HCT116 (cell line): ENCODE measurements around the gene ZDHHC4. TPM values are rescaled to one million over a fixed set of nuclear protein-coding genes. Genes with fewer than 3 reads are reported as not detected.
A peak's percentile ranks its signal among the peaks of the same experiment; 100 is the strongest.

Experiments
- ATAC-seq: fragments of 200-7000 bp; cut with Tn5 transposase; 2 replicates; pipeline ENCODE4 v1.9.1; 2020; ENCODE audit warnings: mild to moderate bottlenecking, moderate library complexity
- BruUV-seq: library from RNA; stranded (reverse); fragments of 400-500 nt; replicated peaks from 2 replicates; lab custom pipeline; 2021; lab: Mats Ljungman, UMichigan
- CTCF ChIA-PET: fragments of 300-600 bp; sonication (Branson Sonifier 250); formaldehyde crosslinking; loops from one replicate; lab custom pipeline; 2021; ENCODE audit warnings: antibody characterized with exemption; lab: Charles Lee
- POLR2A ChIA-PET: fragments of 300-600, 350-600 bp; sonication (Branson Sonifier 250); formaldehyde crosslinking; loops from one replicate; lab custom pipeline; 2021; ENCODE audit warnings: antibody characterized with exemption; lab: Charles Lee
- RAD21 ChIA-PET, 2 experiments: fragments of 300-600 bp; sonication (Branson Sonifier 250); formaldehyde crosslinking; loops; one replicate each; lab custom pipeline; 2023; ENCODE audit warnings: low total read pairs in 2 of 2; ENCODE audit not compliant: uncharacterized antibody in 2 of 2, unreplicated experiment in 2 of 2, low non-redundant PET in 1 of 2; lab: Charles Lee
- DNase-seq: peaks from one replicate; pipeline ENCODE4 v3.0.0-alpha.2; 2010; ENCODE audit warnings: low read depth, low spot score
- H2AFZ ChIP-seq: fragments of 200-600 bp; shearing (Covaris generic), sonication (generic); 2 replicates; pipeline ENCODE4 v1.6.1; 2017; ENCODE audit warnings: low read depth, mixed run types, mixed read lengths, antibody characterized with exemption, low read length; ENCODE audit not compliant: poor library complexity, severe bottlenecking
- H3K27ac ChIP-seq: 2 replicates; pipeline ENCODE4 v1.5.1; 2012; ENCODE audit warnings: low read depth, low read length
- H3K27me3 ChIP-seq: fragments of 200-600 bp; sonication (generic); 2 replicates; pipeline ENCODE4 v1.6.1; 2016; ENCODE audit warnings: mixed run types, low read length, mixed read lengths; ENCODE audit not compliant: insufficient read depth
- H3K36me3 ChIP-seq, 2 experiments: fragments of 200-500 bp in 1 of 2; fragments of 200-600 bp in 1 of 2; sonication (Bioruptor generic) in 1 of 2; sonication (generic) in 1 of 2; 2 replicates each; pipeline versions ENCODE4 v1.5.1 to v1.6.1; 2014 to 2016; ENCODE audit warnings: low read length in 2 of 2, inconsistent platforms in 1 of 2, mixed read lengths in 1 of 2, mixed run types in 1 of 2; ENCODE audit not compliant: insufficient read depth in 2 of 2, control insufficient read depth in 1 of 2
- H3K4me1 ChIP-seq, 2 experiments: fragments of 200-600 bp in 1 of 2; sonication (generic) in 1 of 2; 2 replicates each; pipeline versions ENCODE4 v1.5.1 to v1.6.1; 2012 to 2017; ENCODE audit warnings: low read length in 2 of 2, inconsistent platforms in 1 of 2, mild to moderate bottlenecking in 1 of 2, mixed read lengths in 1 of 2, mixed run types in 1 of 2, moderate library complexity in 1 of 2; ENCODE audit not compliant: insufficient read depth in 2 of 2, control insufficient read depth in 1 of 2
- H3K4me2 ChIP-seq: fragments of 200-600 bp; sonication (generic); 2 replicates; pipeline ENCODE4 v1.6.1; 2017; ENCODE audit warnings: mixed run types, low read length, mixed read lengths
- H3K4me3 ChIP-seq, 2 experiments: fragments of 200-600 bp in 1 of 2; sonication (generic) in 1 of 2; replicated peaks in 1 of 2; 2 replicates each; pipeline ENCODE4 v1.5.1; 2011 to 2016; ENCODE audit warnings: low read length in 2 of 2, control low read depth in 1 of 2, low read depth in 1 of 2, mild to moderate bottlenecking in 1 of 2, mixed read lengths in 1 of 2, mixed run types in 1 of 2
- H3K79me2 ChIP-seq: fragments of 200-600 bp; sonication (generic); 2 replicates; pipeline ENCODE4 v1.6.1; 2017; ENCODE audit warnings: mild to moderate bottlenecking, mixed run types, low read length, moderate library complexity, mixed read lengths; ENCODE audit not compliant: insufficient read depth
- H3K9ac ChIP-seq: fragments of 200-600 bp; sonication (generic); 2 replicates; pipeline ENCODE4 v1.6.1; 2016; ENCODE audit warnings: low read length, mixed read lengths
- H3K9me2 ChIP-seq: fragments of 200-600 bp; sonication (generic), shearing (Covaris generic); 2 replicates; pipeline ENCODE4 v1.6.1; 2017; ENCODE audit warnings: mixed run types, mild to moderate bottlenecking, moderate library complexity; ENCODE audit not compliant: insufficient read depth
- H3K9me3 ChIP-seq, 2 experiments: fragments of 200-500 bp in 1 of 2; fragments of 200-600 bp in 1 of 2; sonication (Bioruptor generic) in 1 of 2; sonication (generic) in 1 of 2; 2 replicates each; pipeline ENCODE4 v1.6.1; 2014 to 2017; ENCODE audit warnings: low read length in 2 of 2, mixed read lengths in 2 of 2, inconsistent platforms in 1 of 2, low read depth in 1 of 2, mild to moderate bottlenecking in 1 of 2, mixed run types in 1 of 2, moderate library complexity in 1 of 2; ENCODE audit not compliant: control insufficient read depth in 1 of 2, insufficient read depth in 1 of 2
- H4K20me1 ChIP-seq: fragments of 200-600 bp; sonication (generic), shearing (Covaris generic); 2 replicates; pipeline ENCODE4 v1.6.1; 2017; ENCODE audit warnings: mixed run types, mild to moderate bottlenecking, moderate library complexity; ENCODE audit not compliant: insufficient read depth
- CBX3 ChIP-seq: IDR thresholded peaks from 2 replicates; pipeline ENCODE4 v1.6.1; 2012; ENCODE audit warnings: low read depth
- CEBPB ChIP-seq: IDR thresholded peaks from 2 replicates; pipeline ENCODE4 v1.6.1; 2012; ENCODE audit warnings: low read depth
- EGR1 ChIP-seq: IDR thresholded peaks from 2 replicates; pipeline ENCODE4 v1.6.1; 2012; ENCODE audit warnings: low read depth
- EZH2 ChIP-seq: fragments of 200-600 bp; sonication (generic); IDR thresholded peaks from 2 replicates; pipeline ENCODE4 v1.6.1; 2017; ENCODE audit warnings: antibody characterized with exemption, mixed run types
- EZH2phosphoT487 ChIP-seq: fragments of 200-600 bp; IDR thresholded peaks from 2 replicates; pipeline ENCODE4 v1.6.1; 2018; ENCODE audit warnings: antibody characterized with exemption, borderline replicate concordance
- POLR2A ChIP-seq: IDR thresholded peaks from 2 replicates; pipeline ENCODE4 v1.7.0; 2011; ENCODE audit warnings: borderline replicate concordance; ENCODE audit not compliant: insufficient read depth, insufficient read length; ENCODE audit errors: extremely low read depth
- POLR2AphosphoS5 ChIP-seq: IDR thresholded peaks from 2 replicates; pipeline ENCODE4 v1.6.1; 2011; ENCODE audit warnings: mild to moderate bottlenecking, low read depth, low read length, moderate library complexity
- SIN3A ChIP-seq: IDR thresholded peaks from 2 replicates; pipeline ENCODE4 v1.6.1; 2012; ENCODE audit warnings: low read depth
- SRF ChIP-seq: IDR thresholded peaks from 2 replicates; pipeline ENCODE4 v1.6.1; 2012; ENCODE audit warnings: low read depth
- TCF7L2 ChIP-seq: IDR thresholded peaks from 2 replicates; pipeline ENCODE4 v1.7.0; 2011; ENCODE audit warnings: borderline replicate concordance, inconsistent platforms; ENCODE audit not compliant: insufficient read depth, insufficient read length; ENCODE audit errors: extremely low read depth
- YY1 ChIP-seq: IDR thresholded peaks from 2 replicates; pipeline ENCODE4 v1.6.1; 2011; ENCODE audit warnings: low read length, low read depth, moderate library complexity, mild to moderate bottlenecking; ENCODE audit not compliant: insufficient replicate concordance; ENCODE audit errors: extremely low read depth
- ZFX ChIP-seq: fragments of 450-650 bp; IDR thresholded peaks from 2 replicates; pipeline ENCODE4 v1.6.1; 2017
- intact Hi-C: fragments of 100-400 bp; cut with micrococcal nuclease; formaldehyde crosslinking; loops from 2 replicates; pipeline ENCODE4 v1.10.0; 2022
- total RNA-seq: library from RNA; stranded (reverse); gene quantifications from one replicate; pipeline ENCODE4 v1.2.1, GENCODE V29; 2021; ENCODE audit not compliant: unreplicated experiment
- TF ChIP-seq, protein P1 (sequence below): IDR thresholded peaks from 2 replicates; pipeline ENCODE4 v1.6.1; 2012; ENCODE audit warnings: low read depth

Gene ZDHHC4
- total RNA-seq, 1 experiment from 2014 or later, result 59.3 TPM

DNA sequence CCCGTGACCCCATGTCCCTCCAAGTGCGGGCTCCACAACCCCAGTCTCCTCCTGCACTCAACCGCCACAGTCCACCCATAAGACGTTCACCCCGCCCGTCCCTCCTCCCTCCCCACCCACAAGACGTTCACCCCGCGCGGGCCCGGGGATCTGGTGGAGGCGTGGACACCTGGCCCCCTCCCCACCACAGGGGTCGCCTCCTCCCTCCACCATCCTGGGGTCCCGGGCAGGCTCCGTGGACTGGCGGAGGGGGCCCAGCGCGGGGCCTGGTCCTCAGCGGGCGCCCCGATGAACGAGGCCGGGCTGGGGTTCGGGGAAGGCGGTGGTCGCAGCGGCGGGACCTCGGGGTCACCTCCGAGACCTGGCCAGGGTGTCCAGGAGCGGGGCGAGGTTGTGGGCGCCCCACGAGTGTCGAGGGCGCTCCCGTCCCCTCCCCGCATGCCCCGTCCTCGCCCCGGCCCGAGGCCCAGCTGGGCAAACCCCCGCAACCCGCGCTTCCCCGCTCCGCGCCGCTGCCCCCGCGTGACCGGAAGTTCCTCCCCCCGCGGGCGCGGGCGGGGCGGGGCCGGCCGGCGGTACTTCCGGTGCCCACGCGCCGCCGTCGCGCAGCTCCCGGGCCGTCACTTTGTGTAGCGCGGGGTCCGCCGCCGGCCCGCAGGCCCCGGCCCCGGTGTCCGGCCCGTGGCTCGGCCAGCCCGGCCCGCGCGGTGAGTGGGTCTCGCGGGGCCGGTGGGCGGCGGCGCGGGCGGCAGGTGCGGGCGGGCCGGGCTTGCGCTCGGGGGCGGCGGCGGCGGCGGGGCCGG is 59.7 kb downstream of the ZDHHC4 start, which contains the start of gene ZNF316:
Gene ZNF316, plus strand, starts transcription at position 578 of the 803 bp plus-strand sequence. CDS start 5,092 bp downstream, outside the sequence.
- RAD21 ChIA-PET, result no interaction called here
- peak; percentile 43; the same call in 1 of the 2 replicates for TF ChIP-seq ZFX
- peak; percentile 72 for TF ChIP-seq POLR2AphosphoS5
- no peak for TF ChIP-seq TCF7L2
- no peak for TF ChIP-seq EZH2phosphoT487
- TF ChIP-seq SIN3A, result 0 out of 2 replicates have a peak, but pooled peaks have one; percentile 41
- TF ChIP-seq, all 23 proteins: peak for 3
- Histone ChIP-seq H3K4me3 (peak within 1 kb of the TSS; percentile 65 to 82), H3K4me2 (peak within 1 kb of the TSS; percentile 94), H3K9me3 (no peaks in the 10 kb centered on the region), H3K27ac (peak within 1 kb of the TSS; percentile 79), H3K9me2 (no peaks in the 10 kb centered on the region), H3K36me3 (peaks cover 2 to 14% of the 10 kb centered on the region in 2 experiments; a peak in 2 of 4 replicates), H3K27me3 (no peaks in the 10 kb centered on the region), H4K20me1 (no peaks in the 10 kb centered on the region), H3K79me2 (peaks cover 44% of the 10 kb centered on the region), H3K9ac (peak within 1 kb of the TSS; percentile 74), H3K4me1 (peaks cover 2 to 17% of the 10 kb centered on the region in 2 experiments; a peak in 2 of 4 replicates), H2AFZ (no peak within 1 kb of the TSS)
- intact Hi-C loops, result no loop called here
- POLR2A ChIA-PET, result no interaction called here
- CTCF ChIA-PET, result no interaction called here
- BruUV-seq, result no TSS peak
- DNase-seq (no peak), ATAC-seq (peak; percentile 56)

DNA sequence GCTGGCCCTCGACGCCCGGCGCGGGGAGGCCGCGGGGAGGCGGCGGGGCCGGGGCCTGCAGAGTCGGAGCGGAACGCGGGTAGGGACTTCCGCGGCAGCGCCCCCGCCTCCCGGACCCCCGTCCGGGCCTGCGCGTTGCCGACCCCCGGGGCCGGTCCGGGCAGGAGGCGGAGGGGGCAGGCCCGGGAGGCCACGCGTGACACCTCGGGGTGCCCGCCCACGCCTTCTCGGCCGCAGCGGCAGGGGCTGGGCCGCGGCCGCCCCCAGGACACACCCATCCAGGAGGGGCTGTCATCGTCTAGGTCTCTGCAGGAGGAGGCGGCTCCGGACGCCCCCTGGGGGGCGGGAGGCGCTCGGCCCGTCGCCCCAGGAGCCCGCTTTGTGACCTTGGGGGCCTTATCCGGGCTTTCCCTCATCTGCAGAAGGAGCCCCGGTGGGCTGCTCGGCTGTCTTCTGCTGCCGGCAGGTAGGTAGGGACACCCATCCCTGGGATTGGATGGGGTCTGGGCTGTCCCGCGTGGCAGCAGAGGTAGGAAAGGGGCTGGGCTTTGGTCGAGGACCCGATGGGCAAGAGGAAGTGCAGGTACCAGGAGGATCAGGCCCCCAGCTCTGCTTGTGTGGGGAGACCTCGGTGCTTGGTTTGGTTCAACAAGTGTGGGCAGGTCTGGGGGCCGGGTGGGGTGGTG is 60.4 kb downstream of the ZDHHC4 start:
- H4K20me1 ChIP-seq, result no peaks in the 10 kb centered on the region
- H3K9me2 ChIP-seq, result no peaks in the 10 kb centered on the region
- ATAC-seq (peak; percentile 78), DNase-seq (no peak)
- H3K4me3 ChIP-seq, result peak overlapping the region; percentile 65 to 71
- H3K9ac ChIP-seq, result peak overlapping the region; percentile 62
- no peaks in the 10 kb centered on the region for H3K27me3 ChIP-seq
- BruUV-seq, result no TSS peak
- peak overlapping the region; percentile 79; the same call in 1 of the 2 replicates for H3K27ac ChIP-seq
- H3K4me1 ChIP-seq, result peaks cover 2 to 17% of the 10 kb centered on the region in 2 experiments; a peak in 2 of 4 replicates
- RAD21 ChIA-PET, result no interaction called here
- POLR2A ChIA-PET, result no interaction called here
- intact Hi-C loops, result no loop called here
- H3K9me3 ChIP-seq, result no peaks in the 10 kb centered on the region
- H3K4me2 ChIP-seq, result peak overlapping the region; percentile 88
- no peak overlapping the region for H2AFZ ChIP-seq
- H3K79me2 ChIP-seq, result peaks cover 44% of the 10 kb centered on the region
- CTCF ChIA-PET, result no interaction called here
- peaks cover 8 to 14% of the 10 kb centered on the region in 2 experiments; a peak in 2 of 4 replicates for H3K36me3 ChIP-seq
- no peak for TF ChIP-seq CEBPB
- TF ChIP-seq, protein P1, sequence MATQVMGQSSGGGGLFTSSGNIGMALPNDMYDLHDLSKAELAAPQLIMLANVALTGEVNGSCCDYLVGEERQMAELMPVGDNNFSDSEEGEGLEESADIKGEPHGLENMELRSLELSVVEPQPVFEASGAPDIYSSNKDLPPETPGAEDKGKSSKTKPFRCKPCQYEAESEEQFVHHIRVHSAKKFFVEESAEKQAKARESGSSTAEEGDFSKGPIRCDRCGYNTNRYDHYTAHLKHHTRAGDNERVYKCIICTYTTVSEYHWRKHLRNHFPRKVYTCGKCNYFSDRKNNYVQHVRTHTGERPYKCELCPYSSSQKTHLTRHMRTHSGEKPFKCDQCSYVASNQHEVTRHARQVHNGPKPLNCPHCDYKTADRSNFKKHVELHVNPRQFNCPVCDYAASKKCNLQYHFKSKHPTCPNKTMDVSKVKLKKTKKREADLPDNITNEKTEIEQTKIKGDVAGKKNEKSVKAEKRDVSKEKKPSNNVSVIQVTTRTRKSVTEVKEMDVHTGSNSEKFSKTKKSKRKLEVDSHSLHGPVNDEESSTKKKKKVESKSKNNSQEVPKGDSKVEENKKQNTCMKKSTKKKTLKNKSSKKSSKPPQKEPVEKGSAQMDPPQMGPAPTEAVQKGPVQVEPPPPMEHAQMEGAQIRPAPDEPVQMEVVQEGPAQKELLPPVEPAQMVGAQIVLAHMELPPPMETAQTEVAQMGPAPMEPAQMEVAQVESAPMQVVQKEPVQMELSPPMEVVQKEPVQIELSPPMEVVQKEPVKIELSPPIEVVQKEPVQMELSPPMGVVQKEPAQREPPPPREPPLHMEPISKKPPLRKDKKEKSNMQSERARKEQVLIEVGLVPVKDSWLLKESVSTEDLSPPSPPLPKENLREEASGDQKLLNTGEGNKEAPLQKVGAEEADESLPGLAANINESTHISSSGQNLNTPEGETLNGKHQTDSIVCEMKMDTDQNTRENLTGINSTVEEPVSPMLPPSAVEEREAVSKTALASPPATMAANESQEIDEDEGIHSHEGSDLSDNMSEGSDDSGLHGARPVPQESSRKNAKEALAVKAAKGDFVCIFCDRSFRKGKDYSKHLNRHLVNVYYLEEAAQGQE, result no peak
- TF ChIP-seq EGR1, result peak; percentile 59; the same call in 1 of the 2 replicates
- TF ChIP-seq EZH2, result no peak
- no peak for TF ChIP-seq TCF7L2
- no peak for TF ChIP-seq YY1
- TF ChIP-seq CBX3, result no peak
- no peak for TF ChIP-seq POLR2A
- no peak for TF ChIP-seq SRF
- TF ChIP-seq POLR2AphosphoS5, result no peak
- TF ChIP-seq EZH2phosphoT487, result no peak
